Activated naive CD4-positive, alpha-beta T cell treated with anti-CD3 and anti-CD28 coated beads, Interleukin-2, amount 10 ng/mL, durations not matched to agents 7 days and 5 days (primary cell): ENCODE results near the gene TANC1.

Experiments used
- CTCF ChIA-PET: fragments of 350-600 bp; sonication (Branson Sonifier 250); formaldehyde crosslinking; loops from one replicate; lab custom pipeline; 2021; ENCODE audit warnings: antibody characterized with exemption; lab: Charles Lee
- DNase-seq: peaks from one replicate; pipeline ENCODE4 v3.0.0-alpha.2; 2020
- H3K27ac Mint-ChIP-seq: one replicate; pipeline ENCODE4 v1.8.0; 2021; ENCODE audit warnings: mild to moderate bottlenecking, moderate library complexity, mixed read lengths
- H3K27me3 Mint-ChIP-seq: one replicate; pipeline ENCODE4 v1.8.0; 2021; ENCODE audit warnings: mild to moderate bottlenecking, mixed read lengths
- H3K36me3 Mint-ChIP-seq: one replicate; pipeline ENCODE4 v1.8.0; 2021; ENCODE audit warnings: mixed read lengths
- H3K4me1 Mint-ChIP-seq: one replicate; pipeline ENCODE4 v1.8.0; 2021; ENCODE audit warnings: mixed read lengths
- H3K4me3 Mint-ChIP-seq: one replicate; pipeline ENCODE4 v1.8.0; 2021; ENCODE audit warnings: mild to moderate bottlenecking, moderate library complexity, mixed read lengths
- H3K9me3 Mint-ChIP-seq: one replicate; pipeline ENCODE4 v1.8.0; 2021; ENCODE audit warnings: mixed read lengths

The TANC1 gene

GRCh38 chr2:159234868-159235267 lies 266.4 kb downstream of the TANC1 start:
- no peak overlapping the region for H3K4me3 Mint-ChIP-seq
- H3K36me3 Mint-ChIP-seq: peaks cover 1% of the 10 kb centered on the region
- H3K27ac Mint-ChIP-seq: no peak overlapping the region
- CTCF ChIA-PET: no interaction called here
- no peaks in the 10 kb centered on the region for H3K4me1 Mint-ChIP-seq
- no peaks in the 10 kb centered on the region for H3K27me3 Mint-ChIP-seq
- DNase-seq: no peak
- no peaks in the 10 kb centered on the region for H3K9me3 Mint-ChIP-seq

- DNase-seq: no peak
- no peak overlapping the region for H3K27ac Mint-ChIP-seq
- H3K9me3 Mint-ChIP-seq: peaks cover 2% of the 10 kb centered on the region
- no peaks in the 10 kb centered on the region for H3K4me1 Mint-ChIP-seq
- H3K4me3 Mint-ChIP-seq: no peak overlapping the region
- CTCF ChIA-PET: no interaction called here
- H3K36me3 Mint-ChIP-seq: peaks cover 16% of the 10 kb centered on the region
- no peaks in the 10 kb centered on the region for H3K27me3 Mint-ChIP-seq
These were observed 275.1 kb downstream of the TANC1 start for GRCh38 chr2:159243529-159243928.

GRCh38 chr2:159246325-159246988 lies 278.0 kb downstream of the TANC1 start:
- DNase-seq: no peak
- H3K36me3 Mint-ChIP-seq: peaks cover 16% of the 10 kb centered on the region
- H3K9me3 Mint-ChIP-seq: peaks cover 2% of the 10 kb centered on the region
- H3K4me3 Mint-ChIP-seq: no peak overlapping the region
- no peaks in the 10 kb centered on the region for H3K4me1 Mint-ChIP-seq
- no peak overlapping the region for H3K27ac Mint-ChIP-seq
- CTCF ChIA-PET: interaction anchor here (1.2 kb wide), 1 partner anchor 128 kb away, joined by 3 read pairs; no protein-coding TSS in a partner anchor
- H3K27me3 Mint-ChIP-seq: no peaks in the 10 kb centered on the region

- CTCF ChIA-PET: no interaction called here
- H3K4me1 Mint-ChIP-seq: no peaks in the 10 kb centered on the region
- H3K27ac Mint-ChIP-seq: no peak overlapping the region
- no peak for DNase-seq
- H3K9me3 Mint-ChIP-seq: peaks cover 2% of the 10 kb centered on the region
- H3K36me3 Mint-ChIP-seq: peaks cover 11% of the 10 kb centered on the region
- H3K27me3 Mint-ChIP-seq: no peaks in the 10 kb centered on the region
- no peak overlapping the region for H3K4me3 Mint-ChIP-seq
These were observed 281.7 kb downstream of the TANC1 start for GRCh38 chr2:159249990-159250715.

GRCh38 chr2:159251296-159252173 lies 283.1 kb downstream of the TANC1 start:
- H3K36me3 Mint-ChIP-seq: peaks cover 6% of the 10 kb centered on the region
- H3K4me1 Mint-ChIP-seq: no peaks in the 10 kb centered on the region
- no peaks in the 10 kb centered on the region for H3K27me3 Mint-ChIP-seq
- CTCF ChIA-PET: no interaction called here
- no peak for DNase-seq
- H3K9me3 Mint-ChIP-seq: no peaks in the 10 kb centered on the region
- H3K4me3 Mint-ChIP-seq: no peak overlapping the region
- H3K27ac Mint-ChIP-seq: no peak overlapping the region

- DNase-seq: no peak
- Mint-ChIP-seq H3K4me3 (no peak overlapping the region), H3K9me3 (no peaks in the 10 kb centered on the region), H3K4me1 (no peaks in the 10 kb centered on the region), H3K36me3 (peaks cover 2% of the 10 kb centered on the region), H3K27me3 (no peaks in the 10 kb centered on the region), H3K27ac (no peak overlapping the region)
- CTCF ChIA-PET: no interaction called here
These were observed 284.5 kb downstream of the TANC1 start for GRCh38 chr2:159252905-159253304.

GRCh38 chr2:159256159-159256558 lies 287.7 kb downstream of the TANC1 start:
- no peak overlapping the region for H3K27ac Mint-ChIP-seq
- H3K4me1 Mint-ChIP-seq: no peaks in the 10 kb centered on the region
- H3K27me3 Mint-ChIP-seq: no peaks in the 10 kb centered on the region
- CTCF ChIA-PET: no interaction called here
- DNase-seq: no peak
- H3K4me3 Mint-ChIP-seq: no peak overlapping the region
- no peaks in the 10 kb centered on the region for H3K9me3 Mint-ChIP-seq
- peaks cover 3% of the 10 kb centered on the region for H3K36me3 Mint-ChIP-seq

- no peak overlapping the region for H3K4me3 Mint-ChIP-seq
- H3K27ac Mint-ChIP-seq: no peak overlapping the region
- no peaks in the 10 kb centered on the region for H3K4me1 Mint-ChIP-seq
- H3K27me3 Mint-ChIP-seq: no peaks in the 10 kb centered on the region
- H3K9me3 Mint-ChIP-seq: no peaks in the 10 kb centered on the region
- H3K36me3 Mint-ChIP-seq: peaks cover 7% of the 10 kb centered on the region
- CTCF ChIA-PET: no interaction called here
- DNase-seq: no peak
These were observed 293.8 kb downstream of the TANC1 start for GRCh38 chr2:159262226-159262625.

- peaks cover 10% of the 10 kb centered on the region for H3K36me3 Mint-ChIP-seq
- no peak overlapping the region for H3K27ac Mint-ChIP-seq
- no peaks in the 10 kb centered on the region for H3K9me3 Mint-ChIP-seq
- CTCF ChIA-PET: interaction anchor here (1.5 kb wide), 1 partner anchor 144 kb away, joined by 3 read pairs; no protein-coding TSS in a partner anchor
- H3K4me3 Mint-ChIP-seq: no peak overlapping the region
- no peaks in the 10 kb centered on the region for H3K27me3 Mint-ChIP-seq
- no peaks in the 10 kb centered on the region for H3K4me1 Mint-ChIP-seq
- DNase-seq: no peak
These were observed 294.5 kb downstream of the TANC1 start for GRCh38 chr2:159262904-159263303.

GRCh38 chr2:159265171-159265576 lies 296.7 kb downstream of the TANC1 start:
- peaks cover 13% of the 10 kb centered on the region for H3K36me3 Mint-ChIP-seq
- H3K27ac Mint-ChIP-seq: no peak overlapping the region
- no peak overlapping the region for H3K4me3 Mint-ChIP-seq
- CTCF ChIA-PET: no interaction called here
- H3K9me3 Mint-ChIP-seq: no peaks in the 10 kb centered on the region
- no peaks in the 10 kb centered on the region for H3K4me1 Mint-ChIP-seq
- no peak for DNase-seq
- H3K27me3 Mint-ChIP-seq: no peaks in the 10 kb centered on the region

GRCh38 chr2:159266554-159266953 lies 298.1 kb downstream of the TANC1 start:
- Mint-ChIP-seq H3K36me3 (peaks cover 18% of the 10 kb centered on the region), H3K27ac (no peak overlapping the region), H3K4me1 (no peaks in the 10 kb centered on the region)

GRCh38 chr2:159267921-159268320 lies 299.5 kb downstream of the TANC1 start:
- DNase-seq: no peak
- no peak overlapping the region for H3K27ac Mint-ChIP-seq
- H3K4me1 Mint-ChIP-seq: no peaks in the 10 kb centered on the region
- H3K9me3 Mint-ChIP-seq: no peaks in the 10 kb centered on the region
- H3K4me3 Mint-ChIP-seq: no peak overlapping the region
- no peaks in the 10 kb centered on the region for H3K27me3 Mint-ChIP-seq
- peaks cover 18% of the 10 kb centered on the region for H3K36me3 Mint-ChIP-seq
- CTCF ChIA-PET: no interaction called here

More at GRCh38 chr2:159266554-159266953, 298.1 kb downstream of the TANC1 start:
- CTCF ChIA-PET: no interaction called here
- H3K4me3 Mint-ChIP-seq: no peak overlapping the region
- no peaks in the 10 kb centered on the region for H3K27me3 Mint-ChIP-seq
- DNase-seq: no peak
- no peaks in the 10 kb centered on the region for H3K9me3 Mint-ChIP-seq

GRCh38 chr2:159270744-159271379 lies 302.4 kb downstream of the TANC1 start:
- CTCF ChIA-PET: no interaction called here
- no peak overlapping the region for H3K27ac Mint-ChIP-seq

GRCh38 chr2:159272156-159272555 lies 303.7 kb downstream of the TANC1 start:
- Mint-ChIP-seq H3K36me3 (peaks cover 15% of the 10 kb centered on the region), H3K27me3 (no peaks in the 10 kb centered on the region), H3K4me1 (no peaks in the 10 kb centered on the region), H3K27ac (no peak overlapping the region), H3K4me3 (no peak overlapping the region), H3K9me3 (no peaks in the 10 kb centered on the region)
- DNase-seq: no peak
- CTCF ChIA-PET: no interaction called here

More at GRCh38 chr2:159270744-159271379, 302.4 kb downstream of the TANC1 start:
- Mint-ChIP-seq H3K4me1 (no peaks in the 10 kb centered on the region), H3K36me3 (peaks cover 15% of the 10 kb centered on the region), H3K9me3 (no peaks in the 10 kb centered on the region), H3K4me3 (no peak overlapping the region), H3K27me3 (no peaks in the 10 kb centered on the region)
- DNase-seq: no peak
